Endometrial microvascular endothelial cells (primary cell): ENCODE data around the gene VIT. TPM values are rescaled to one million over a fixed set of nuclear protein-coding genes. Genes with fewer than 3 reads are reported as not detected.
"Not testable (repeated sequence)": the region's sequence is repeated elsewhere in the genome, so short reads cannot be mapped to it uniquely, and the experiment has no call there.

Experiments used
- in situ Hi-C: cut with HindIII; loops from 2 replicates; pipeline ENCODE4 v1.10.0; 2017; ENCODE audit warnings: low sequenced_read_pairs, low pct_unique_long_range_greater_than_20kb; ENCODE audit errors: inconsistent ontology term
- total RNA-seq: library from RNA; depleted of rRNA; stranded (reverse); fragments of >200 nt; gene quantifications from one replicate; pipeline ENCODE4 v1.2.3, GENCODE V29; 2015; ENCODE audit errors: inconsistent ontology term

Gene VIT
- total RNA-seq, 1 donor from 2014 or later: 0.19 TPM

GRCh38 chr2:36672199-36672598, 24.3 kb upstream of the VIT start:
- in situ Hi-C loops: loop anchor here (25.0 kb wide), 1 partner anchor 310 kb away; the partner anchor contains the start of gene CRIM1

- in situ Hi-C loops: no loop called here
Measured at GRCh38 chr2:36675579-36676282, 20.8 kb upstream of the VIT start.

- in situ Hi-C loops: no loop called here
Measured at GRCh38 chr2:36676364-36676763, 20.1 kb upstream of the VIT start.

- in situ Hi-C loops: no loop called here
Measured at GRCh38 chr2:36677386-36677785, 19.1 kb upstream of the VIT start.

GRCh38 chr2:36677996-36678605, 18.4 kb upstream of the VIT start:
- in situ Hi-C loops: no loop called here

- in situ Hi-C loops: no loop called here
Measured at GRCh38 chr2:36678856-36679255, 17.7 kb upstream of the VIT start.

- in situ Hi-C loops: no loop called here
Measured at GRCh38 chr2:36680012-36680411, 16.5 kb upstream of the VIT start.

GRCh38 chr2:36682562-36682961, 13.9 kb upstream of the VIT start:
- in situ Hi-C loops: no loop called here

- in situ Hi-C loops: no loop called here
Measured at GRCh38 chr2:36683002-36683401, 13.5 kb upstream of the VIT start.

GRCh38 chr2:36688291-36688690, 8.2 kb upstream of the VIT start:
- in situ Hi-C loops: not testable (repeated sequence)

- in situ Hi-C loops: not testable (repeated sequence)
Measured at GRCh38 chr2:36689013-36689412, 7.5 kb upstream of the VIT start.

GRCh38 chr2:36692121-36692520, 4.4 kb upstream of the VIT start:
- in situ Hi-C loops: no loop called here

- in situ Hi-C loops: no loop called here
Measured at GRCh38 chr2:36693825-36694224, 2.7 kb upstream of the VIT start.

GRCh38 chr2:36695746-36696415, 626 bp upstream of the VIT start:
- in situ Hi-C loops: no loop called here

GRCh38 chr2:36697424-36698066, 1.0 kb downstream of the VIT start:
- in situ Hi-C loops: no loop called here

- in situ Hi-C loops: no loop called here
Measured at GRCh38 chr2:36698993-36699392, 2.5 kb downstream of the VIT start.

GRCh38 chr2:36700311-36700710, 3.8 kb downstream of the VIT start:
- in situ Hi-C loops: no loop called here

- in situ Hi-C loops: no loop called here
Measured at GRCh38 chr2:36701391-36701795, 4.9 kb downstream of the VIT start.

- in situ Hi-C loops: no loop called here
Measured at GRCh38 chr2:36701918-36702317, 5.4 kb downstream of the VIT start.

- in situ Hi-C loops: no loop called here
Measured at GRCh38 chr2:36702781-36703180, 6.3 kb downstream of the VIT start.
